22Rv1 (cell line): ENCODE results near the gene ABCG5.

Source experiments
- CTCF ChIP-seq: fragments of 450-650 bp; IDR thresholded peaks from 2 replicates; pipeline ENCODE4 v1.5.1; 2017; ENCODE audit warnings: mild to moderate bottlenecking
- ZFX ChIP-seq: fragments of 450-650 bp; IDR thresholded peaks from 2 replicates; pipeline ENCODE4 v1.6.1; 2017; ENCODE audit warnings: antibody characterized with exemption, borderline replicate concordance

- TF ChIP-seq CTCF (no peak), ZFX (no peak)
Measured at GRCh38 chr2:43764086-43764705, 74.4 kb downstream of the ABCG5 start.
